Duodenal mucosa (tissue), 2 donors: ENCODE data around the gene PPP2R2B.

ENCODE experiments used
- H3K27ac ChIP-seq: one replicate; pipeline ENCODE4 v1.7.0; 2013; ENCODE audit warnings: low read depth, low read length
- H3K27me3 ChIP-seq, 2 donors: one replicate each; pipeline ENCODE4 v1.7.0; 2013; ENCODE audit warnings: low read length in 2 of 2, control low read depth in 1 of 2; ENCODE audit not compliant: insufficient read depth in 2 of 2, control insufficient read depth in 1 of 2
- H3K36me3 ChIP-seq, 2 donors: one replicate each; pipeline ENCODE4 v1.7.0; 2013; ENCODE audit warnings: low read length in 2 of 2, control low read depth in 1 of 2; ENCODE audit not compliant: insufficient read depth in 2 of 2, control insufficient read depth in 1 of 2
- H3K4me1 ChIP-seq, 2 donors: one replicate each; pipeline ENCODE4 v1.7.0; 2013; ENCODE audit warnings: low read length in 2 of 2, control low read depth in 1 of 2; ENCODE audit not compliant: insufficient read depth in 2 of 2, control insufficient read depth in 1 of 2
- H3K4me3 ChIP-seq, 2 donors: one replicate each; pipeline ENCODE4 v1.7.0; 2013; ENCODE audit warnings: low read length in 2 of 2, low read depth in 1 of 2
- H3K9ac ChIP-seq, 2 donors: one replicate each; pipeline ENCODE4 v1.7.0; 2013; ENCODE audit warnings: low read length in 2 of 2, low read depth in 1 of 2
- H3K9me3 ChIP-seq, 2 donors: one replicate each; pipeline ENCODE4 v1.7.0; 2013; ENCODE audit warnings: low read length in 2 of 2, control low read depth in 1 of 2; ENCODE audit not compliant: control insufficient read depth in 1 of 2

PPP2R2B gene

DNA sequence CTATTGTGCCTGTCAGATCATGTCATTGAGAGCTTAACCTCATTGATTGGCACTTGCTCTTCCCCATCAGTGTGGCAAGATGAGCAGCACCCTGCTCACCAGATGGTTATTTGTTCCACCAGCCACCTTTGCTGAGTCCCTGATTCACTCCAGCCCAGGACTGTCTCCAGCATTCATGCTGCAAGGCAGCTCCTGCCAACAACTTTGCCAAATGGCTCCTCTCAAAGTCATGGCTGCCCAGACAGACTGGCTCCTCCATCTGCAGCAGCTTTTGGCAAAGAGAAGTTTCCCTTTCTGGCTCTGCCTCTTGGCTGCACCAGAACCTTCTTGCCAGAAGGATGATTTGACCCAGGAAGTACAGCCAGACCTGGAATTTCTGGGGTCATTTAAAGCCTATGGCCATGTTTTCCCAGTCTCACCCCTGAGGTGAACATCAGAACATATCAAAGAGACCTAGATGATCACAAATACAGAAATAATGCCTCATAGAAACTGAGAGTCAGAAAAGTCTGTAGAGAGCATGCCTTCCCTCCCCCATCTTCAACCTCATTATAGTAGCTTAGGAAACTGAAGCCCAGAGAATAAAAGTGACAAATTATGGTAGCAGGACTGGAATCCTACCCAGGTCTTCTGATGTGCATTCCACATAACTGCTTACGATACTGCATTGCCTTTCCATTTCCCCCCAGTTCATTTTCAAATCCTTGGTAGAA lies 10.4 kb downstream of the PPP2R2B start:
- no peaks in the 10 kb centered on the region for H3K4me1 ChIP-seq
- no peaks in the 10 kb centered on the region for H3K9me3 ChIP-seq
- H3K27ac ChIP-seq = no peak overlapping the region
- no peaks in the 10 kb centered on the region for H3K27me3 ChIP-seq
- no peak overlapping the region for H3K9ac ChIP-seq
- no peaks in the 10 kb centered on the region for H3K36me3 ChIP-seq
- H3K4me3 ChIP-seq = no peak overlapping the region

DNA sequence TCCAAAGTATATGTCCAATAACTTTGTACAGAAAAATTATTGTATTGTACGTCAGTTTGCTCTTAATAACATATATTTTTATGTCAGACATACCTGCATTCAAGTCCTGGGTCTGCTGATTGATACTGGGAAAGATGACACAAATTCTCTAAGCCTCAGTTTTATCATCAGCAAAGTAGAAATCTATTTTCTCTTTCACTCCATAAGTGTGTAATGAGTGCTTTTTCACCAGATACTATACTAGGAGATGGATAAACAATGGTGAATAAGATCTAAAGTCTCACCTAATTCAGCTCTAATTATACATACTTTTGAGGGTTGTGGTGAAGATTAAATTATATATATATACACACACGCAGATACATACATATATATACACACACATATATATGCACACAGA lies 12.3 kb downstream of the PPP2R2B start:
- H3K27ac ChIP-seq = no peak overlapping the region
- no peak overlapping the region for H3K4me3 ChIP-seq
- no peaks in the 10 kb centered on the region for H3K9me3 ChIP-seq
- no peak overlapping the region for H3K9ac ChIP-seq
- H3K4me1 ChIP-seq = no peaks in the 10 kb centered on the region
- H3K36me3 ChIP-seq = no peaks in the 10 kb centered on the region
- H3K27me3 ChIP-seq = no peaks in the 10 kb centered on the region

DNA sequence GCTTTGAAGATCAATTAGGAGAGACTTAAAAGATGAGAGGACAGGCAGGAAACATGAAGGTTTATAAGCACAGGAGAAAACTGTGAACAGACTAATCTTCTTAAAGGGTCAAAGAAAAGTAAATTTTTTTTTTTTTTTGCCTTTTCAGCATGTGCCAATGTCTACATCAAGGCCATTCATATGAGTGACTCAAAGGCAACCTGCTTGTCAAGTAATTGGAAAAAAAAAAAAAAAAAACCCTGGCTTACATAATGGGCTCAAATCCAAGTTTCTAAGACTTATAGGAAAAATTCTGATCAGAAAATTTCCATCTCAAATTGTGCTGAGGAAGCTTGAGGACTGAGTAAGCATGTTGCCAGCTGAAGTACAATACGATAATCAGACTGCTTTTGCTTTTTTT lies 15.9 kb downstream of the PPP2R2B start:
- H3K9ac ChIP-seq = no peak overlapping the region

DNA sequence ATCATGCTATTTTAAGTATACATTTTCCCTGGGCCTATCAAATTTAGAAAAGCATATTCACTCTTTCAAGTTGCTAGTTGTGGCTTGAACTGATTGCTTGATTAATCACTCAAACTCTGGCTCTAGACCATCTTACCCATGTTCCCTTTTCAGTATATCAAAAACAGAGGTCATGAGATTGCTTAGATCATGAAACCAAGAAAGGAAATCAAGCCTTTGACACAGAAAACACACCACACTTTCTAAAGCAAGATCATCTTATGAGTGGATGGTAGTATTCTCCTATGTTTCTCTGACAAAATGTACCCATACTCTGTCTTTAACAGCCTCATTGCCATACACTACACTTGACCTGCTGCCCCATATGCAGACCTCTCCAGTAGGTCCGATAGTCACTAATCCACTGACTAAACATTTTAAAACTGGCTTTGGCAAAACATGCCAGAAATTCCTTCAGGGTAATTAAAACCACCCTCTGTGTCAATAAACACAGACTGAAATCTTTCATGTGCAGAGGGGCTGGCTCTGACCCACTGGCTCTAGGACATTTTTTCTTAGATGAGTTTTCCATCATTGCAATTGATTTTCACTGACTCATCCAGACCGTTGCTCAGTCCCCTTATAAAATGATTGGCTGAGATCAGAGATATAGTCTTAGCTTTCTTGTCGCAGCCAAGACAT lies 18.2 kb downstream of the PPP2R2B start:
- Histone ChIP-seq H3K9me3 (no peaks in the 10 kb centered on the region), H3K27me3 (no peaks in the 10 kb centered on the region), H3K4me3 (no peak overlapping the region), H3K4me1 (no peaks in the 10 kb centered on the region), H3K27ac (no peak overlapping the region), H3K9ac (no peak overlapping the region), H3K36me3 (no peaks in the 10 kb centered on the region)

More for the DNA sequence above, 15.9 kb downstream of the PPP2R2B start:
- no peak overlapping the region for H3K4me3 ChIP-seq
- no peaks in the 10 kb centered on the region for H3K27me3 ChIP-seq
- H3K4me1 ChIP-seq = no peaks in the 10 kb centered on the region
- no peaks in the 10 kb centered on the region for H3K36me3 ChIP-seq
- no peak overlapping the region for H3K27ac ChIP-seq
- H3K9me3 ChIP-seq = no peaks in the 10 kb centered on the region

DNA sequence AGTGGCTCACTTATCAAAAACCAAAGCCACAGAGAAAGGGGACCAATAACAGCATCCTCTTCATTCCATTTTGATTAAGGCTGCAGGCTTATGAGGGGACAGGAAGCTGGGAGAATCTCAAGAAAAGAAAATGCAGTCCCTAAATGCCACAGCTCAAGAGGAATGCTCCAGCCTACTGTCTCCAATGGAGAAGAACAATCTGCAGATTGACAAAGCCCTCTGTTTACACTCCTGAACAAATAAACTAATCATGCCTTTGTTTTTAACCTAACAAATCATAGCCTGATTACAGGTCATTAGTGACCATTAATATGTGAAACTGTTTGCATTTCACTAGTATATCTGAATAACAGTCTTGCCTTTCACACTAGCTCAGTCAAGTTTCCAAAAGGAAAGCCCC lies 26.5 kb downstream of the PPP2R2B start:
- Histone ChIP-seq H3K27ac (no peak overlapping the region), H3K36me3 (no peaks in the 10 kb centered on the region), H3K9me3 (no peaks in the 10 kb centered on the region), H3K9ac (no peak overlapping the region), H3K4me1 (peaks cover 6 to 8% of the 10 kb centered on the region in 2 donors), H3K4me3 (no peak overlapping the region), H3K27me3 (no peaks in the 10 kb centered on the region)

DNA sequence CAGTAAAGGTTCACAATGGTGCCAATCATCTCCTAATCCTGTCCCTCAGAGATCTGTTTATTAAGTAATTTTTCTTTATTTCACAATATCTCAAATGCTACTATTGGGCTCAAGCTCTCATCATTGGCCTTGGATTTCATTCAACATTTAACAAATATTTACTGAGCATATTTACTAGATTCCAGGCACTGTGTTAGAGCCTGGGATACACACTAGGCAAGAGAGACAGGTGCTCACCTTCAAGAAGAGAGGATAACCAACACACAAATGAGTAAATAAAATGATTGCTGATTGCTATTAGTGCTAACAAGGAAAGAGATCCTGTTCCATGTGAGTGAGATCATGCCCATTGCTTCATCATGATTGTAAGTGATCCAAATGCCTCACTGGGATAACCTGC lies 27.4 kb downstream of the PPP2R2B start:
- Histone ChIP-seq H3K36me3 (no peaks in the 10 kb centered on the region), H3K27me3 (no peaks in the 10 kb centered on the region), H3K4me1 (peaks cover 6 to 10% of the 10 kb centered on the region in 2 donors), H3K9ac (no peak overlapping the region), H3K27ac (no peak overlapping the region), H3K4me3 (no peak overlapping the region), H3K9me3 (no peaks in the 10 kb centered on the region)

DNA sequence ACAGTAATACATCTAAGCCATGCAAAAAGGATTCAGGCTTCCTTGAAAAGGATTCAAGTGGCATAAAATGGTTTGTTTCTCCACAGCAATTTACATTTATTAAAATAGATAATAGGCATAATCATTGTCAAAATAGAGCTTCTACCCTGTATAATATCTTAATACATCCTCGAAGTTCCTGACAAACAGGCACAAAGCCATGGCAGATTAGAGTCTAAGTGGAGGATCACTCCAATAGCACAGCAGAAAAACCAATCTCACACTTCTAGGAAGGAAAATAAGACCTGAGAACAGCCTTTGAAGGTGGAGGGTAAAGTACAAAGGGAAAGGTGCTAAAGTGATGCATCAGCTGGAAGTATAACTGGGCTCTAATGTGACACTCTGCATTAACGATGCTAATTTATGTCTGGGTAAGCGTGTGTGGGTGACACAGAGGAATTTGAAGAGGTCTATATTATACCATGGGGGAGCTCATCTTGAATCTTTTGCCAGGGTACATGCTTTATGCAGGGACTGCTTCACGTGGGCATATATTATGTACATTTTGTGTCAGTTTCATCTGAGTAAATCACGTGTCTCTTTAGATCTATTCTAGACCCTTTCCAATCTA lies 28.8 kb downstream of the PPP2R2B start:
- Histone ChIP-seq H3K27me3 (no peaks in the 10 kb centered on the region), H3K4me3 (no peak overlapping the region), H3K9ac (no peak overlapping the region), H3K27ac (no peak overlapping the region), H3K4me1 (peaks cover 6 to 10% of the 10 kb centered on the region in 2 donors), H3K9me3 (no peaks in the 10 kb centered on the region), H3K36me3 (no peaks in the 10 kb centered on the region)

DNA sequence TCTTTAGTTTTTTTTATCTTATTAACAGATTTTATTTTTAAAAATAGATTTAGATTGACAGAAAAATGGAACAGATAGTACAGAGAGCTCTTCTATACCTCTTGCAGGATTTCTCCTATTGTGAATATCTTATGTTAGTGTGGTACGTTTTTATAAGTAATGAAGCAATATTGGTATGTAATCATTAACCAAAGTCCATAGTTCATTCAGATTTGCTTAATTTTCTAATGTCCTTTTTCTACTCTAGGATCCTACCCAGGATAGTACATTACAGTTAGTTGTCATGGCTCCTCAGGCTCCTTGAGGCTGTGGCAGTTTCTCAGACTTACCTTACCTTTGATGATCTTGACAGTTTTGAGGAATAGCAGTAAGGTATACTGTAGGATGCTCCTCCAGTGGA lies 30.4 kb downstream of the PPP2R2B start:
- no peak overlapping the region for H3K27ac ChIP-seq
- H3K27me3 ChIP-seq = no peaks in the 10 kb centered on the region
- peaks cover 6 to 10% of the 10 kb centered on the region in 2 donors for H3K4me1 ChIP-seq
- H3K4me3 ChIP-seq = no peak overlapping the region
- H3K36me3 ChIP-seq = no peaks in the 10 kb centered on the region
- H3K9me3 ChIP-seq = no peaks in the 10 kb centered on the region
- H3K9ac ChIP-seq = no peak overlapping the region

DNA sequence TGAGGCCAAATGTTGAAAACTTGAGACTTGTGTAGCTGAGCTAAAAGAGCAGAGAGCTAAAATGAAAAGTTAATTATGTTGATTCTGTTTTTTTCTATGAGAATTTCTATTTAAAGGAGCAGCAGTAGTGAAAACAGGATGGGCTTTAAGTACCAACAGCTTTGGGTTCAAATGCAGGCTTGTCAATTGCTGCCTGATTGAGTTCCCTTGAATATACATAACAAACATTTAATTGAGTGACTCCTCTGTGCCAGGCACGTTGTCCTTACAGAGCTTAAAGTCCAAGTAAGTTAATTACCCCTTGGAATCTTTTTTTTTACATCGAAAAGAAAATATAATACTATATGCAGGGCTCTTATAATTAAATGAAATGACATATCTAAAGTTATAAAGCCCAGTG lies 38.5 kb downstream of the PPP2R2B start:
- Histone ChIP-seq H3K27me3 (no peaks in the 10 kb centered on the region), H3K36me3 (no peaks in the 10 kb centered on the region), H3K9ac (no peak overlapping the region), H3K4me3 (no peak overlapping the region), H3K4me1 (no peaks in the 10 kb centered on the region), H3K27ac (no peak overlapping the region), H3K9me3 (no peaks in the 10 kb centered on the region)

DNA sequence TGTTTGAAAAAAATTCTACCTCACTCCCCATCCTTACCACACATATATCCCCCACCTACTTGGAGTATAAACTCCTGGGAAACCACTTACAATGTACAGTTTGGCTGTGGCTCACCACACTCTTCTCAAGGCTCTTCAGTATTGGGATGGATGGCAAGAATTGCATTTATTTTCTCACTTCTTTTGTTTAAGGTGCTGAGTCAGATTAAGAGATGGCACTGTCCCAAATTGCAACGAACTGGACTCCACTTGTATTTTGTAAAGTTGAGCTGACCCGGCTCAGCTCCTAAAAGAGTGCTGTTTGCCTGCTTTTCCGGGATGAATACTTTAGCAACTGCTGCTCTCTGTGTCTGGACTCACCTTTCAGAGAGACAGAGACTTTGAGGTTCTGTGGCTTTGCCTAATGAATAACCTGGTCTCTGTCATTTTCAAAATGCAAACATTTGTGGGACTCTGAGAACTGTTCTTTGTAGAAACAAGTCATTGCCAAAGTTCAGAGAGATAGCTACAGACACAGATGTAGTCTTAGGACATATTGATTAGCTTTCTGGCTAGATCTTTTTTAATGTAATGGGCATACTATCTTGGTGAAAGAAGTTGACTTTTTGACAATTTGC lies 42.2 kb downstream of the PPP2R2B start:
- Histone ChIP-seq H3K4me1 (no peaks in the 10 kb centered on the region), H3K9me3 (no peaks in the 10 kb centered on the region), H3K9ac (no peak overlapping the region), H3K36me3 (no peaks in the 10 kb centered on the region), H3K27me3 (no peaks in the 10 kb centered on the region), H3K4me3 (no peak overlapping the region), H3K27ac (no peak overlapping the region)
